ENCODE results near the gene MAPK12. TPM values are rescaled to one million over a fixed set of nuclear protein-coding genes. Genes with fewer than 3 reads are reported as not detected.

The MAPK12 gene
- total and polyA plus RNA-seq, 9 of the 15 experiments (the other 6 are each of a cell fraction or from before 2014, with no cell fraction given) = 0.79 to 71.5 (median 32.8) TPM

DNA sequence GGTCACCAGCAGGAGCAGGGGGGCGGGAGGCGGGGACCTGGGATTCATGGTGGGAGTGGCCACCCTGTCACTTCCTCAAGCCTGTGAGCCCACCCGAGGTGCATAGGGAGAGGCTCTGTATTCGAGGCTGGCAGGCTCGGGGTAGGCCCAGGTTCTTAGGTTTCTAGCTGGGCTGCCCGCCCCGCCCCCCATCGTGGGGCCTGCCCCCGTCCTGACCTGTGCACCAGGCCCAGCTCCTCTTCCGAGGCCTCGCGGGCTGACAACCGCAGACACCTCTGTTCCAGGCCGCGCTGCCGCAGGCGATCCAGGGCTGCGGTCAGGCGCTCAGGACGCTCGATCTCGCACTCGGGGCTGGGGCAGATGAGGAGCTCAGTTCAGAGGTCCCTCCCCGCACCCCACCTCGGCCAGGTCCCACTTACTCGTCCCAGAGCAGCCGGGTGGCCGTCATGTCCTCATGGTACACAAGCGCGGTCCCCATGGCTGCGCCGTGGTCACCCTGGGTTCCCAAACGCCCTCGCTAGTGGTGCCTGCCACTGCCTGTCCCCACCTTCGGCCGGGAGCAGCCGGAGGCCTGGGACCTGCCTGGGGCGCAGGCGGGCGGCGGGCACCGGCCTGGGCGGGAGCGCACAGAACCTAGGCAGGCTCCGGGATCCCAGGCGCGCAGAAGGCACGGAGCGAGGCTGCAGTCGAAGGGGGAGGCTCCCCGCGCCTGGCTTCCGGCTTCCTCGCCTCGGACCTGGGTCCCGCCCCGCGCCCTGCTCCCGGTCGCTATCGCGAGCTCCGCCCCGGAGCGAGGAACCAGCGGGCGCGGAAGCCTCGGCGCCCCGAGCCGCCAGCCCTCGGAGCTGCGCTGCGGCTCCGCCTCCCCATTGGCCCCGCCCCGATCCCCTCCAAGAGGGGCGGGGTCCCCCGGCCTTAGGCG is 10.7 kb downstream of the MAPK12 start, which contains the start of gene HDAC10 (continued):
- TF ChIP-seq ZSCAN29 (IDR thresholded peaks at IDR 0.05) (0 out of 2 replicates have a peak, but pooled peaks have one; percentile 37), SMAD3 (CRISPR knock-in tag; conservative IDR thresholded peaks at IDR 0.05) (no peak)
- TF ChIP-seq, protein P1, sequence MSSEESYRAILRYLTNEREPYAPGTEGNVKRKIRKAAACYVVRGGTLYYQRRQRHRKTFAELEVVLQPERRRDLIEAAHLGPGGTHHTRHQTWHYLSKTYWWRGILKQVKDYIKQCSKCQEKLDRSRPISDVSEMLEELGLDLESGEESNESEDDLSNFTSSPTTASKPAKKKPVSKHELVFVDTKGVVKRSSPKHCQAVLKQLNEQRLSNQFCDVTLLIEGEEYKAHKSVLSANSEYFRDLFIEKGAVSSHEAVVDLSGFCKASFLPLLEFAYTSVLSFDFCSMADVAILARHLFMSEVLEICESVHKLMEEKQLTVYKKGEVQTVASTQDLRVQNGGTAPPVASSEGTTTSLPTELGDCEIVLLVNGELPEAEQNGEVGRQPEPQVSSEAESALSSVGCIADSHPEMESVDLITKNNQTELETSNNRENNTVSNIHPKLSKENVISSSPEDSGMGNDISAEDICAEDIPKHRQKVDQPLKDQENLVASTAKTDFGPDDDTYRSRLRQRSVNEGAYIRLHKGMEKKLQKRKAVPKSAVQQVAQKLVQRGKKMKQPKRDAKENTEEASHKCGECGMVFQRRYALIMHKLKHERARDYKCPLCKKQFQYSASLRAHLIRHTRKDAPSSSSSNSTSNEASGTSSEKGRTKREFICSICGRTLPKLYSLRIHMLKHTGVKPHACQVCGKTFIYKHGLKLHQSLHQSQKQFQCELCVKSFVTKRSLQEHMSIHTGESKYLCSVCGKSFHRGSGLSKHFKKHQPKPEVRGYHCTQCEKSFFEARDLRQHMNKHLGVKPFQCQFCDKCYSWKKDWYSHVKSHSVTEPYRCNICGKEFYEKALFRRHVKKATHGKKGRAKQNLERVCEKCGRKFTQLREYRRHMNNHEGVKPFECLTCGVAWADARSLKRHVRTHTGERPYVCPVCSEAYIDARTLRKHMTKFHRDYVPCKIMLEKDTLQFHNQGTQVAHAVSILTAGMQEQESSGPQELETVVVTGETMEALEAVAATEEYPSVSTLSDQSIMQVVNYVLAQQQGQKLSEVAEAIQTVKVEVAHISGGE (CRISPR knock-in tag; IDR thresholded peaks at IDR 0.05) = peak in 1 of 3 experiments; percentile 28; a peak in 1 of 6 replicates
- TF ChIP-seq, protein P2, sequence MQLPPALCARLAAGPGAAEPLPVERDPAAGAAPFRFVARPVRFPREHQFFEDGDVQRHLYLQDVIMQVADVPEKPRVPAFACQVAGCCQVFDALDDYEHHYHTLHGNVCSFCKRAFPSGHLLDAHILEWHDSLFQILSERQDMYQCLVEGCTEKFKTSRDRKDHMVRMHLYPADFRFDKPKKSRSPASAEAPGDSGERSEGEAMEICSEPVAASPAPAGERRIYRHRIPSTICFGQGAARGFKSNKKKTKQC (CRISPR knock-in tag; IDR thresholded peaks at IDR 0.05) = peak; percentile 41; the same call in 1 of the 2 replicates
